ENCODE results near the gene TNIK. TPM values are rescaled to one million over a fixed set of nuclear protein-coding genes. Genes with fewer than 3 reads are reported as not detected.

TNIK gene
- total and polyA plus RNA-seq, 10 donors: 0.85 to 34.5 (median 14.1) TPM

- DNase-seq: no peak
- Histone ChIP-seq H3K9me3 (no peaks in the 10 kb centered on the region), H3K36me3 (no peaks in the 10 kb centered on the region), H3K27ac (no peak overlapping the region), H3K4me1 (no peaks in the 10 kb centered on the region), H3K27me3 (replicated peaks in 1 of 7) (no peaks in the 10 kb centered on the region), H3K4me3 (no peak overlapping the region)
- intact Hi-C loops (cut with DNase I; ENCODE audit: low total_unique reads): no loop called here
- 73 to 83% (median 79%) methylated on average over 5 of the region's 5 CpGs for WGBS, 5 donors
- TF ChIP-seq CTCF (IDR thresholded peaks at IDR 0.05 in 8 of 11, conservative IDR thresholded peaks at IDR 0.05 in 3 of 11): no peak
- no peak for TF ChIP-seq POLR2A (IDR thresholded peaks at IDR 0.05)
- TF ChIP-seq POLR2AphosphoS5 (IDR thresholded peaks at IDR 0.05): no peak
Observed at GRCh38 chr3:171420667-171421066, 39.5 kb downstream of the TNIK start.

GRCh38 chr3:171419457-171419856 is 40.7 kb downstream of the TNIK start:
- intact Hi-C loops (cut with DNase I; ENCODE audit: low total_unique reads): no loop called here
- 65 to 85% (median 78%) methylated on average over 3 of the region's 3 CpGs for WGBS, 5 donors
- Histone ChIP-seq H3K4me3 (no peak overlapping the region), H3K4me1 (no peaks in the 10 kb centered on the region), H3K27ac (no peak overlapping the region), H3K36me3 (no peaks in the 10 kb centered on the region), H3K27me3 (replicated peaks in 1 of 7) (no peaks in the 10 kb centered on the region), H3K9me3 (no peaks in the 10 kb centered on the region)
- DNase-seq: no peak
- TF ChIP-seq POLR2A (IDR thresholded peaks at IDR 0.05) (no peak), POLR2AphosphoS5 (IDR thresholded peaks at IDR 0.05) (no peak), CTCF (IDR thresholded peaks at IDR 0.05 in 8 of 11, conservative IDR thresholded peaks at IDR 0.05 in 3 of 11) (no peak)

- no peak overlapping the region for H3K4me3 ChIP-seq
- WGBS, 5 donors: 85 to 99% (median 94%) methylated on average over 3 of the region's 3 CpGs
- H3K9me3 ChIP-seq: no peaks in the 10 kb centered on the region
- H3K27me3 ChIP-seq (replicated peaks in 1 of 7): no peaks in the 10 kb centered on the region
- no peak for DNase-seq
- no peak overlapping the region for H3K27ac ChIP-seq
- TF ChIP-seq CTCF (IDR thresholded peaks at IDR 0.05 in 8 of 11, conservative IDR thresholded peaks at IDR 0.05 in 3 of 11): no peak
- TF ChIP-seq POLR2AphosphoS5 (IDR thresholded peaks at IDR 0.05): no peak
- no peak for TF ChIP-seq POLR2A (IDR thresholded peaks at IDR 0.05)
- intact Hi-C loops (cut with DNase I; ENCODE audit: low total_unique reads): no loop called here
- H3K36me3 ChIP-seq: no peaks in the 10 kb centered on the region
- H3K4me1 ChIP-seq: no peaks in the 10 kb centered on the region
Observed at GRCh38 chr3:171417813-171418212, 42.4 kb downstream of the TNIK start.

- no peak for TF ChIP-seq POLR2A (IDR thresholded peaks at IDR 0.05)
- TF ChIP-seq POLR2AphosphoS5 (IDR thresholded peaks at IDR 0.05): no peak
- no peak for TF ChIP-seq CTCF (IDR thresholded peaks at IDR 0.05 in 8 of 11, conservative IDR thresholded peaks at IDR 0.05 in 3 of 11)
- H3K27me3 ChIP-seq (replicated peaks in 1 of 7): no peaks in the 10 kb centered on the region
- H3K27ac ChIP-seq: no peak overlapping the region
- H3K4me3 ChIP-seq: no peak overlapping the region
- no peaks in the 10 kb centered on the region for H3K36me3 ChIP-seq
- intact Hi-C loops (cut with DNase I; ENCODE audit: low total_unique reads): no loop called here
- H3K4me1 ChIP-seq: no peaks in the 10 kb centered on the region
- 77 to 96% (median 89%) methylated on average over 1 of the region's 1 CpG for WGBS, 5 donors
- DNase-seq: no peak
- no peaks in the 10 kb centered on the region for H3K9me3 ChIP-seq
Observed at GRCh38 chr3:171417137-171417536, 43.1 kb downstream of the TNIK start.
